HK-2 (cell line): ENCODE measurements around the gene ZDHHC11.
"Not testable (repeated sequence)": the region's sequence is repeated elsewhere in the genome, so short reads cannot be mapped to it uniquely, and the experiment has no call there.

Experiments
- DNase-seq: peaks from one replicate; pipeline ENCODE4 v3.0.0-alpha.2; 2018; ENCODE audit not compliant: unreplicated experiment

Gene ZDHHC11

DNA sequence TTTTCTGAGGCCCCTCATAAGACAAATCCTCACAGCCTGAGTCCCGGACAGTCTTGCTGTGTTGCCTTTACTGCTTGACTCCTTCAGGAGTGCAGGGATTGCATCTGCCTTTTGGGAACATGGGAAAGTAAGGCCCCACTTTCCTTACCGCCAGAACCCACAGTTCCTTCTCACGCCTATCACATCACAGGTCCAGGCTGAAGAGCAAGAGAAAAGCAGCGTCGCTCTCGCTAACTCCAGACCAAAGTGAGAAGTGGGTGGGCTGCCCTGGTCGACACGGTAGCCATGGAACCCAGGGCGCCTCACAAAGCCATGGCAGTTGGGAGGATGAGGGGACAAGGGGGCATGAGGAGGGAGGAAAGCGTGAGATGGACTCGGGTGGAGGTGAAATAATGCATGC, 7.9 kb upstream of the ZDHHC11 start:
- DNase-seq: no peak

DNA sequence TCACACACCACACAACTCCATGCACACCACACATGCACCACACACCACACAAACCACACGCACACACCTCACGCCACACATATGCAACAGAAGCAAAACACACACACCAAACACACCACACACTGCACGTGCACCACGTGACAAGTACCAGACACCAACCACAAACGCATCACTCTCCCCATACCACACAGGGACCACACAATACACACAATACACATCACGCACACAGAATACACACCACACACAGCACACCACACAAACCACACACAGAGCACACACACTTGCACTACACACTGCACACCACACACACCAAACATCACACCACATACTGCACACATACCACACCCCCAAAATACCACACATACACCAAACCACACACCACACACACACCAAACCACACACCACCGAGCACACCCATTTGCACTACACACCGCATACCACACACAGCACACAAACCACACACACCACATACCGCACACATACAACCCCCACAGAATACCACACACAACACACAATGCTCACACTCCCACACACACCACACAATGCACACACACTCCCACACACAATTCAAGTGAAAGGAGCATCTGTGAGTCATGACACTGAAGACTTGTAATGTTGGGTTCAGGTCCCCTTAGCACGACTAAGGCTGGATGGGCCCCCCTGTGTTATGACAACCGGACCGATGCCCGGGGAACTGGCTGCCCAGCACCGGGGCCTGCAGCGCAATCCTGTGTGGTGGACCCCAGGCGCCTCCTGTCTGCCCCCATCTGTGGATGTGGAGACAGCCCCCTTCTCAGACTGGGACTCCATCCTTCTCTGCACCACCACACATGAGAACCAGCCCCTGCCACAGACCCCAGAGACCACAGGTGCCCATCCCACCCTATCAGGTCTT, 6.0 kb upstream of the ZDHHC11 start:
- no peak for DNase-seq

DNA sequence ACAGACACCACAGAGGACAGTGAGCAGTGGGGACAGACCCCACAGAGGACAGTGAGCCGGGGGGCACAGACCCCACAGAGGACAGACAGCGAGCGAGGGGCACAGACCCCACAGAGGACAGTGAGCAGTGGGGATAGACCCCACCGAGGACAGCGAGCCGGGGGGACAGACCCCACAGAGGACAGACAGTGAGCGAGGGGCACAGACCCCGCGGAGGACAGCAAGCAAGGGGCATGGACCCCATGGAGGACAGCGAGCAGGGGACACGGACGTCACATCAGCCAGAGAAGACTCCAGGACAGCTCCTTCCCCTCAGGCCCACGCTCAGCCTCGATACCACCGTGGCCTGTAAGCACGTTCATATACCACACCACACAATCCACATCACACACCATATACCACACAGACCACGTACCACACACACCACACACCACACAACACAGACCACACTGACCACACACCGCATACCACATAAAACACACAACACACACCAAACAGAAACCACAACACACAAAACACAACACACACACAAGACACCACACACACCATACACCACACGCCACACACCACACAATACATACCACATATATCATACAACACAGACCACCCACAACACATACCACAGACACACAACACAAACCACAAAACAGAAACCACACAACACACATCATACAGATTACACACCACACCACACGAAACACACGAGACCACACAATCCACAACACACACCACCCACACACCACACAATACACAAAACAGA, 5.2 kb upstream of the ZDHHC11 start:
- DNase-seq: no peak

DNA sequence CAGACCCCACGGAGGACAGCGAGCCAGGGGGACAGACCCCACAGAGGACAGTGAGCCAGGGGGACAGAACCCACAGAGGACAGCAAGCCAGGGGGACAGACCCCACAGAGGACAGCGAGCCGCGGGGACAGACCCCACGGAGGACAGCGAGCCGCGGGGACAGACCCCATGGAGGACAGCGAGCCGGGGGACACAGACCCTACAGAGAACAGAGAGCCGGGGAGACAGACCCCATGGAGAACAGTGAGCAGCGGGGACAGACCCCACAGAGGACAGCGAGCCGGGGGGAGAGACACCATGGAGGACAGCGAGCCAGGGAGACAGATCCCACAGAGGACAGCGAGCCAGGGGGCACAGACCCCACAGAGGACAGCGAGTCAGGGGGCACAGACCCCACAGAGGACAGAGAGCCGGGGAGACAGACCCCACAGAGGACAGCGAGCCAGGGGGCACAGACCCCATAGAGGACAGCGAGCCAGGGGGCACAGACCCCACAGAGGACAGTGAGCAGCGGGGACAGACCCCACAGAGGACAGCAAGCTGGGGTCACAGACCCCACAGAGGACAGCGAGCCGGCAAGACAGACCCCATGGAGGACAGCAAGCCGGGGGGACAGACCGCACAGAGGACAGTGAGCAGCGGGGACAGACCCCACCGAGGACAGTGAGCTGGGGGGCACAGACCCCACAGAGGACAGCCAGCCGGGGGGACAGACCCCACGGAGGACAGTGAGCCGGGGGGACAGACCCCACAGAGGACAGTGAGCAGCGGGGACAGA, 4.4 kb upstream of the ZDHHC11 start:
- no peak for DNase-seq

DNA sequence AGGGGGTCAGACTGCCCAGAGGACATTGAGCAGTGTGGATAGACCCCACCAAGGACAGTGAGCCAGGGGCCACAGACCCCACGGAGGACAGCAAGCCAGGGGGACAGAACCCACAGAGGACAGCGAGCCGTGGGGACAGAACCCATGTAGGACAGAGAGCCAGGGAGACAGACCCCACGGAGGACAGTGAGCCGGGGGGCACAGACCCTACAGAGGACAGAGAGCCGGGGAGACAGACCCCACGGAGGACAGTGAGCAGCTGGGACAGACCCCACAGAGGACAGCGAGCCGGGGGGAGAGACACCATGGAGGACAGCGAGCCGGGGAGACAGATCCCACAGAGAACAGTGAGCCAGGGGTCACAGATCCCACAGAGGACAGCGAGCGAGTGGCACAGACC, 3.4 kb upstream of the ZDHHC11 start:
- DNase-seq: no peak

DNA sequence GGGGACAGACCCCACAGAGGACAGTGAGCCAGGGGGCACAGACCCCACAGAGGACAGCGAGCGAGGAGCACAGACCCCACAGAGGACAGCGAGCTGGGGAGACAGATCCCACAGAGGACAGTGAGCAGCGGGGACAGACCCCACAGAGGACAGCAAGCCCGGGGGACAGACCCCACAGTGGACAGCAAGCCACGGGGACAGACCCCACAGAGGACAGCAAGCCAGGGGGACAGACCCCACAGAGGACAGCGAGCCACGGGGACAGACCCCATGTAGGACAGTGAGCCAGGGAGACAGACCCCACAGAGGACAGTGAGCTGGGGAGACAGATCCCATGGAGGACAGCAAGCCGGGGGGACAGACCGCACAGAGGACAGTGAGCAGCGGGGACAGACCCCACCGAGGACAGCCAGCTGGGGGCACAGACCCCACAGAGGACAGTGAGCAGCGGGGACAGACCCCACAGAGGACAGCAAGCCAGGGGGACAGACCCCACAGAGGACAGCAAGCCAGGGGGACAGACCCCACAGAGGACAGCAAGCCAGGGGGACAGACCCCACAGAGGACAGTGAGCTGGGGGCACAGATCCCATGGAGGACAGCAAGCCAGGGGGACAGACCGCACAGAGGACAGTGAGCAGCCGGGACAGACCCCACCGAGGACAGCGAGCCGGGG, 2.8 kb upstream of the ZDHHC11 start:
- not testable (repeated sequence) for DNase-seq

DNA sequence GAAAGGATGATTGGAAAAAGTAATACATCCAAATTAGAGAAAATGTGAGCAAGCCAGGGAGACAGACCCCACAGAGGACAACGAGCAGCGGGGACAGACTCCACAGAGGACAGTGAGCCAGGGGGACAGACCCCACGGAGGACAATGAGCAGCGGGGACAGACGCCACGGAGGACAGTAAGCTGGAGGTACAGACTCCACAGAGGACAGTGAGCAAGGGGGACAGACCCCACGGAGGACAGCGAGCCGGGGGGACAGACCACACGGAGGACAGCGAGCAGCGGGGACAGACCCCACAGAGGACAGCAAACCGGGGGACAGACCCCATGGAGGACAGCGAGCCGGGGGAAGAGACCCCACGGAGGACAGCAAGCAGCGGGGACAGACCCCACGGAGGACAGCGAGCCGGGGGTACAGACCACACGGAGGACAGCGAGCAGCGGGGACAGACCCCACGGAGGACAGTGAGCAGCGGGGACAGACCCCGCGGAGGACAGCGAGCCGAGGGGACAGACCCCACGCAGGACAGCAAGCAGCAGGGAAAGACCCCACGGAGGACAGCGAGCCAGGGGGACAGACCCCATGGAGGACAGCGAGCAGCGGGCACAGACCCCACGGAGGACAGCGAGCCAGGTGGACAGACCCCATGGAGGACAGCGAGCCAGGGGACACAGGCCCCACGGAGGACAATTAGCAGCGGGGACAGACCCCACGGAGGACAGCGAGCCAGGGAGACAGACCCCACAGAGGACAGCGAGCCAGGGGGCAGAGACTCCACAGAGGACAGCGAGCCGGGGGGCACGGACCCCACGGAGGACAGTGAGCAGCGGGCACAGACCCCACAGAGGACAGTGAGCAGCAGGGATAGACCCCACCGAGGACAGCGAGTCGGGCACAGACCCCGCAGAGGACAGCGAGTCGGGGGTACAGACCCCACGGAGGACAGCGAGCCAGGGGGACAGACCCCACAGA, 1.9 kb upstream of the ZDHHC11 start:
- no peak for DNase-seq

DNA sequence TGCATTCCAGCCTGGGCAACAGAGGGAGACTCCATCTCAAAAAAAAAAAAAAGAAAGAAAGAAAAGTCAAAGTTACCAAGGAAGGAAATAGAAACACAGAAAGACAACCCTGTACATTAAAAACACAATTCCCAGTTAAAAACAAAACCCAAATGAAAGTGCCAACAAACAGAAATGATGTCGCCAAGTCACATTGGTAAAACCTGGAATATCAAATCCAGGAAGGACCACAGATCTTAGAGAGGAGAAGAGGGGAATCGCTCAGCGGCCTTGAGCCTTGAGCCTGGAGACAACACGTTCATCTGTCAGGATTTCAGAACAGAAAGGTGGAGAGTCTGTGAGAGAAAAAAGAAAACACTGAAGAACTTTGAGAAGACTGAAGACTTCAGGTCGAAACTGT, 1.2 kb upstream of the ZDHHC11 start:
- DNase-seq: no peak

DNA sequence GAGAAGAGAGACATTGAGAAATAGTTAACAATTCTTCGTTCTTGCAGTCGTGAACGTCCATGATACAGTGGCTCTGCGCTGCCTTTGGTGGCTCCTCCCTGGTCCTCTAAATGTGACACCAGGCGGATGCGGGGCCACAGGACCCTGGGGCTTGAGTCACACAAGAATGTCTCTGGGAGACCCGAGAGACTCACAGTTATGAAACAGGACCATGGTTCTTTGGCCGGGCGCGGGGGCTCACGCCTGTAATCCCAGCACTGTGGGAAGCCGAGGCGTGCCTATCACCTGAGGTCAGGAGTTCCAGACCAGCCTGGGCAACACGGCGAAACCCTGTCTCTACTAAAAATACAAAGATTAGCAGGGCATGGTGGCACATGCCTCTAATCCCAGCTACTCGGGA, 767 bp upstream of the ZDHHC11 start:
- DNase-seq: no peak

DNA sequence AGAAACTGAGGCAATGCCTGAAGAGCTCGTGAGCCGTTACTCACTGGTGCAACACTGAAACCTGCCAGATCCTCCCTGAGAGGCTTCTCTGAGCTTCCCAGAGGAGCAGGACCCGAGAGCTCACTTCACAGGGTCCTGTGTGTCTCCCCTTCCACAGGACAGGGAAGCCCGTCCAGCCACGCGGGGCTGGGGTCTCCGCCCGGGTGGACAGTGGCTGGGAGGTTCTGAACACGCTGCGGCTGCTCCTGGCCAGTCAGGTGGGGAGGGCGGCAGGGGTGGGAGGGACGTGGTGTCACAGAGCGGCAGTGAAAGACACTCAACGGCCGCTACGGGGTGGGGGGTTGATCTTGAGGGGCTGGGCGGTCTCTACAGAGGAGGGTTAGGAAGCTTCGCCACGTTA, 290 bp upstream of the ZDHHC11 start:
- DNase-seq: no peak

DNA sequence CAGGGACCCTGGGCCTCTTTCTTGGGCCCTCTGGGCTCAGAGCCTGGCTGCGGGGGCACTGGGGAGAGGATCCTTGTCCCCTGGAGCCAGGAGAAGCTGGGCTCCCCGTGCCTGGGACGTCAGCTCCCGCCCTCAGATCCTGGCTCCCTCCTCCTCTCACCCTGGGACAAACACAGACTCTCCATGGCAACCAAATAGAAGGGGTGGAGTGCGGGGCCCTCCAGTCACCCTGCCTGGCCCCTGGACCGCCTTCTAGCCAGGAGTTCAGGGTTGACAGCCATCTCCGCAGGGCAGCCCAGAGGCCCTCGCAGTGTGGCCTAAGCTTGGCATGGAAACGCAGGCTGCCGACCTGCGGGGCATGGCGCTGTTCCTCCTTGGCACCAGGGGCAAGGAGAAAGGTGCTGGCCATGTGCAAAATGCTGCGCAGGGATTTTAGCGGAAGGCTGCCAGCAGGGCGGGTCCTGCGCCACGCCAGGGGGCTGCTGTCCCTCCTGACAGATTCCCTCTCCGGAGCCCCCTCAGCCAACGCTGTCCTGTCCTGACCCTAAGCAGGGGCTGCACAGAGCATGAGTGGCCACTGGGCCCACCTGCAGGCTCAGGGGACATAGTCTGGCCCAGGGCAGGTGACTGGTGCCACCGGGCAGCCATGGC, 1.0 kb downstream of the ZDHHC11 start:
- DNase-seq: no peak

DNA sequence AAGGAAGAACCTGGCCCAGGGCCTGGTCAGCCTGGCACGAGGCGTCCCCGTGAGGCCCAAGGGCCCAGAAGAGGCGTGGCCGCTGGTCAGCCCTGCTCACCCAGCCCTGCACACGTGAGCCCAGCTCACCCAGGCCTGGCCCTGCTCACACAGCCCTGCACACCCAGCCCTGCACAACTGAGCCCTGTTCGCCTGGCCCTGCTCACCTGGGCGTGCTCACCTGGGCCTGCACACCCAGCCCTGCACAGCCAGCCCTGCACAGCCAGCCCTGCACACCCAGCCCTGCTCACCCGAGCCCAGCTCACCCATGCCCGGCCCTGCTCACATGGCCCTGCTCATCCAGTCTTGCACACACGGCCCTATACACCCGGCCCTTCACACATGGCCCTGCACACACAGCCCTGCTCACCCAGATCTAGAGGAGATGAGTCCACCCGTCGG, 2.1 kb downstream of the ZDHHC11 start:
- DNase-seq: no peak

DNA sequence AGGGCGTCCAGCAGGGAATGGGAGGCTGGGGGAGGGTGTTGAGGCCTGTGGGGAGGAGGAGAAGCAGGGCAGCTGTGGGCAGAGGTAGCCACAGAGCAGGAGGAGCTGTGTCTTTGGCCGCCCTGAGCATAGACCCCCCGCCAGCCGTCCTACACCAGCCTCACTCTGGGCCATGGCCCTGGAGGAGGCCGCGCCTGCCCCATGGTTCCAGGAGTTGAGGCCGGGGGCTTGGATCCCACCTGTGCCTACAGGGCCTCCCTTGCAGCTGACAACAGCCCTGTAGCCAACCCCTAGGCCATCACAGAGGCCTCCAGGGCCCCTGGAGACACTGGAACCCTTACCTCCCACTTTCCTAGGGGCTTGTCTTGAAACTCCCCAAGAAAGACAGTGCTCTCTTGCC, 3.0 kb downstream of the ZDHHC11 start:
- DNase-seq: not testable (repeated sequence)

DNA sequence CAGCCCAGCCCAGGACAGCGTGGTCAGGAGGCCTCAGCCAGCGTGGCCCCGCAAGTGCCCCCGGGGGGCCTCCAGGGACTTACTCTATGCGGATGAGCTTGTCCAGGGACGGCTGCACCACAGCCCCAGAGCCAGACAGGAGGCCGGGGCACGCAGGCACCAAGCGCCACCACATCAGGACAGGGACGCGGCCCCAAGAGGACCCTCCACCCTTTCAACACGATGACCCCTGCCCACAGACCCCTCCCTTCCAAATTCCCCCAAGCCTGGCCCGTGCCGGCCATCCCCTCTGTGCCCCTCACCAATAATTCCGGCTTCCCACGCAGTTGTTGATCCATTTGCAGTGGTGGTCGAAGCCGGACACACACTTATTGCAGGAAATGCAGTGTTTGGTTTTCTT, 3.6 kb downstream of the ZDHHC11 start:
- DNase-seq: not testable (repeated sequence)

DNA sequence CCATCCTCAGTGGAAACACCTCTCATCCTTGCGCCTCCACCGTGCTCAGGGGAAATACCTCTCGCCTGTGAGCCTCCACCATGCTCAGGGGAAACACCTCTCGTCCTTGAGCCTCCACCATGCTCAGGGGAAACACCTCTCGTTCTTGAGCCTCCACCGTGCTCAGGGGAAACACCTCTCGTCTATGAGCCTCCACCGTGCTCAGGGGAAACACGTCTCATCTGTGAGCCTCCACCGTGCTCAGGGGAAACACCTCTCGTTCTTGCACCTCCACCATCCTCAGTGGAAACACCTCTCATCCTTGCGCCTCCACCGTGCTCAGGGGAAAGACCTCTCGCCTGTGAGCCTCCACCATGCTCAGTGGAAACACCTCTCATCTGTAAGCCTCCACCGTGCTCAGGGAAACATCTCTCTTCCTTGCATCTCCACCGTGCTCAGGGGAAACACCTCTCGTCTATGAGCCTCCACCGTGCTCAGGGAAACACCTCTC, 4.1 kb downstream of the ZDHHC11 start:
- DNase-seq: not testable (repeated sequence)

DNA sequence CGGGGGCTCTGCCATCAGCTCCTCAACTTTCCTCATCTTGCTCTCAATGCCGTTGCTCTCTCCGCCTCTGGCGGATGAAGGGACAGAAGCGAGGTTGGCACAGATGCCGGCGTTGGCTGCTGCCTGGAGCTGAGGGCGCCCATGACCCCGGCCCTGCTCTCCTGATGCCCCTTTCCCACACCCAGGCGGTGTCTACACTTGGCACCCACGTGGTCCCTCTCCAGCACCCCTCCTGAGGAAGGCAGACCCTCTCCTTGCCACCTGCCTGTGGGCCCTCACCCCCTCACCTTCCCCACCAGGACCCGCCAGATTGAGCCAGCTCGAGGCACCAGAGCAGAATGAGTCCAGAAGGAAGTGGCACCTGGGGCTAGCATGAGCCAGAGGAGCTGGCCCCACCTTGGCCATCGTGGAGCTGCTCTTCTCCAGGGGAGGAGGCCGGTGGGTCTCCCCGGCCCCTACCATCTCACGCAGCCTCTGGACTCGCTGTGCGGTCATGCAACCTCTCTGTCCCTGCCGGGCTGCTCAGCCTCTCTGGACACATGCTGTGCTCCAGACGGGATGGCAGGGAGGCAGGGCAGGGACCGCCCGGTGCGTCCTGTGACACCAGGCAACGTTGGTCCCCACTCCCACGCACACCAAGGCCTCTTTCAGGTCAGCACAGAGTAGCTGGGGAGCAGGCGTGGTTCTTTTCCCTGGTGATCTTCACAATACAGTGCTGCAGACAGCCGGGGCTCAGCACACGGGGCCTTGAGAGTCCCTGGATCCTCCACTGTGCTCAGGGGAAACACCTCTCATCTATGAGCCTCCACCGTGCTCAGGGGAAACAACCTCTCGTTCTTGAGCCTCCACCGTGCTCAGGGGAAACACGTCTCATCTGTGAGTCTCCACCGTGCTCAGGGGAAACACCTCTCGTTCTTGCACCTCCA, 4.8 kb downstream of the ZDHHC11 start:
- not testable (repeated sequence) for DNase-seq

DNA sequence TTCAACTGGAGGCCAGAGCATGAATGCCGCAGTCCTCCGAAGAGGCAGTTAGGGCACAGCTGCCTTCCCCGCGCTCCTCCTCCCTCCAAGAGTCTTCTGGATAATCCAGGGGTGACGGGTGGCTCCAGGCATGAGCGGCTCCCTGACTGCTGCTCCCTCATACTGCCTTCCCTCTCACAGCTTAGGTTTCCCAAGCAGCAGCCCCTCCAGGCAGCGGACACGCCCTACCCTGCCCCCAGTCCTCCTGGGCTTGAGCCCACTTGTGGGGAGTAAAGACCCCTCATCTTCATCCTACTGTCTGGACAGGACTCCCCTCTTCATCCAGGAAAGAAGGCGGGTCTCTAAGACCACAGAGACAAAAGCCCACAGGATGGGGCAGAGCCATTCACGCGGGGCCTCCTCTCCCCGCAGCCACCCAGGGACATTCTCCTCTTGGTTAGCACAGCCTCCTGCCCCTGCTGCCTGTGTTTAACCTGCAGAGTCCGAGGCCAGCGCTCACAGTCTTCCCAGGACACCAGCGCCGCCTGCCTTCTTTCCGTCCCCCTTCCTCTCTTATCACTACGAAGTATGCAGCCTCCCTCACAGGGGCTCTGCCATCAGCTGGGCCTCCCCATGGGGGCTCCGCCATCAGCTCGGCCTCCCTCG, 5.6 kb downstream of the ZDHHC11 start:
- DNase-seq: not testable (repeated sequence)

DNA sequence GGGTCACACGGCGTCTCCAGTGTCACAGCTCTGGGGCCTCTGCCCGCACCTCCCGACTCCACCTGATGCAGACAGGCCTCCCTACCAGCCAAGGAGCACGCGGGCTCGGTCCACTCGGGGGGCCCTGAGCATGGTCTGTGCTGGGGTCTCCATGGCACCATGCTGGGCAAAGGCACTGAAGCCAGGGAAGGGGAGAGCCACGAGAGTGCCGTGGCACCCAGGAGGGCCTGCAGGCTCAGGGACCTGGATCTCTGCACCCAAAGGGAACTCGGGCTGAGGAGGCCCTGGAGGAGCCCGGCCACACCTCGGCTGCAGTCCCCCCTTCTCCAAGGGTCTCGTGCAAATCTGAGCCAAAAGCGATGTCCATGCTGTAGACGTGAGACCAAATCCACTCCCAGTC, 6.4 kb downstream of the ZDHHC11 start:
- DNase-seq: not testable (repeated sequence)
